ENCODE measurements around the gene IKBKE.

Gene IKBKE

DNA sequence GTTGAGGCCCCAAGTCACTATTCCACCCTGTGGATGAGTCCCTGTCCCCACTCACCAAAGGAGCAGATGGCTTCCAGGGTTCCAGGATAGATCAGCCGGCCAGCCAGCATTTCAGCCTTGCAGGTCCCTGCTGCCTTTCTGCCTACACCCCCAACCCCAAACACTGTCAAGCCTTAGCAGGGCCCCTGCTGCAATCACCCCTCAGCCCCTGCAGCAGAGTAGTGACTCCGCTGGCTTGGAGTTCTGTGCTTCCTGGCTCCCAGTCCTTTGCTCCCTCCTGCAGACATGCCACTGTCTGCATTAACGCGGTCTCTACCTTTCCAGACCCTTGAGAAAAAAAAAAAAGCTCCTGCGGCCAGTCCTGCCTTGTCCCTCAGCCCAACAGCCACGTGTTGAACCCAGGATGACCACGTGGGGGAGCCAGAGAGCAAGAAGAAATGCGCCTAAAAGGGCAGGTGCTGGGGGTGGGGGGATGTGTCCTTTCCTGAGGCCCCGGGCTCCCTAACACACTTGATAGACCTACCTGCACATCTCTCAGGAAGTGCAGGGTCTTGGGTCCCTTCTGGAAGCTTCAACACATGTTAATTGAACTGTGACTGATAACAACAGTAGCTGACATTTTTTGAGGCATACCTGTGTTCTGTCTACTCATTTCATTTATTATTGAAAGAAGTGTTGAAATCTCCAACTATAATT, 74.4 kb downstream of the IKBKE start:
- peak; percentile 48 for DNase-seq (ENCODE audit: low spot score)

- no peak for DNase-seq (ENCODE audit: low spot score)
Measured at GRCh38 chr1:206545351-206545750, 75.1 kb downstream of the IKBKE start.

Measured in kidney capillary endothelial cell (primary cell).